GM13976 (cell line): Measurements from ENCODE around the gene TRPC3.

Source experiments
- DNase-seq: peaks from one replicate; pipeline ENCODE4 v3.0.0; 2012; ENCODE audit warnings: low spot score
- in situ Hi-C: fragments of 300-500 bp; cut with MboI; formaldehyde crosslinking; loops from one replicate; pipeline ENCODE4 v1.12.0; 2022; ENCODE audit warnings: low sequenced_read_pairs, mixed read lengths, inconsistent platforms; ENCODE audit not compliant: unreplicated experiment
- TF ChIP-seq, protein P1 (sequence below): IDR thresholded peaks from 2 replicates; pipeline ENCODE4 v1.5.1; 2012; ENCODE audit warnings: borderline replicate concordance, mild to moderate bottlenecking; ENCODE audit not compliant: insufficient read depth; ENCODE audit errors: extremely low read depth, missing control alignments, control extremely low read depth

TRPC3 gene

DNA sequence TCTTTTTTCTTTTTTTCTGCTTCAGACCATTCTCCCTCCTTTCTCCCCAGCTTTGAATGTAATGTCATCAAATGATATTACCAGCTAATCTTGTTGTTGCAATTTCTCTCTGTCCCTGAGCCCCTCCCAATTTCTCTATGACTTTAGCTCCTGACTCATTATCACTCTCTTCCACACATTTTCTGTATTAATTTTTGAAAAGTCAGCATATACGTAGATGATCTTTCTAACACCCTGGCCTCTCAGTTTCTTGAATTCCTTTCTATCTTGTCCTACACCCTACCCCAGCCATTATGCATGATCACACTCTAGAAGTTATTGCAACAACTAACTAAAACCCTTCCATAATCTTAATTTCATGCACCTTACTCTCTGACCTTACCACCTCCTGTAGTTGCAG, 13.1 kb upstream of the TRPC3 start:
- DNase-seq, result no peak
- TF ChIP-seq, protein P1, sequence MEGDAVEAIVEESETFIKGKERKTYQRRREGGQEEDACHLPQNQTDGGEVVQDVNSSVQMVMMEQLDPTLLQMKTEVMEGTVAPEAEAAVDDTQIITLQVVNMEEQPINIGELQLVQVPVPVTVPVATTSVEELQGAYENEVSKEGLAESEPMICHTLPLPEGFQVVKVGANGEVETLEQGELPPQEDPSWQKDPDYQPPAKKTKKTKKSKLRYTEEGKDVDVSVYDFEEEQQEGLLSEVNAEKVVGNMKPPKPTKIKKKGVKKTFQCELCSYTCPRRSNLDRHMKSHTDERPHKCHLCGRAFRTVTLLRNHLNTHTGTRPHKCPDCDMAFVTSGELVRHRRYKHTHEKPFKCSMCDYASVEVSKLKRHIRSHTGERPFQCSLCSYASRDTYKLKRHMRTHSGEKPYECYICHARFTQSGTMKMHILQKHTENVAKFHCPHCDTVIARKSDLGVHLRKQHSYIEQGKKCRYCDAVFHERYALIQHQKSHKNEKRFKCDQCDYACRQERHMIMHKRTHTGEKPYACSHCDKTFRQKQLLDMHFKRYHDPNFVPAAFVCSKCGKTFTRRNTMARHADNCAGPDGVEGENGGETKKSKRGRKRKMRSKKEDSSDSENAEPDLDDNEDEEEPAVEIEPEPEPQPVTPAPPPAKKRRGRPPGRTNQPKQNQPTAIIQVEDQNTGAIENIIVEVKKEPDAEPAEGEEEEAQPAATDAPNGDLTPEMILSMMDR, result no peak
- in situ Hi-C loops, result no loop called here

DNA sequence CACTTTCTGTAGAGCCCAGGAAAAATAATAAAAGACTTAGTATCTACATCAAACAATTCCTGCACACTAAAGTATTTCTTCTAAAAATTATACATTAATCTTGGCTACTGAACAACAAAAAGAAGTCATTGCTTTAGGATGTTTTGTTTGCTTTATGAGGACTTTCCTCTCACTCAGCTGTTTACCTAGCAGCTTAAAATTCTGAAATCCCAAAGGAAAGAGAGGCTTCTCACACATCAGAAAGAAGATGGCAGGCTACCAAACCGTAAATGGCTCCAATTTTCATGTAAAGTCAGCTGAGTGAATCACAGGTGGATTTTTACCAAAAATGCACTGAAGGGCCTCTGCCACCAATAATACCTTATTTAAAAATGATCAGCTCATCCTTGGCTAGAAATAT, 9.0 kb upstream of the TRPC3 start:
- in situ Hi-C loops, result no loop called here
- TF ChIP-seq, protein P1, result no peak
- DNase-seq, result no peak

DNA sequence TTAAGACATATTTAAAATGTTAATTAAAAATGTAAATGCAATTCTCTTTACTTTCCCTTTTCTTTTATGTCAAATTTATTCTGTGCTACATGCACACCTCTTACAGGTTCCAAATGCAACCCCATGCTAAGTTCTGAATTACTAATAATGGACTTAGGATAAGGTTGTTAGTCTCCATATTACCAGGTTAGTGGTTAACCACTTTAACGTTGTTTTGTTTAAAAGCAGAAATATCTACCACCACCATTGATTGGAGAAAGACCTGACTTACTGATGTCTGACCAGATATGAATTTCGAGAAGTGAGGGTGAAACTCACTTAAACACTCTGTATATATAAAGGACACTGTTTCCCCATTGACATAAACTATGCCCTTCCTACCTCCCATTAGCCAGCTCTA, 6.9 kb upstream of the TRPC3 start:
- no peak for DNase-seq
- TF ChIP-seq, protein P1, result no peak
- in situ Hi-C loops, result no loop called here

DNA sequence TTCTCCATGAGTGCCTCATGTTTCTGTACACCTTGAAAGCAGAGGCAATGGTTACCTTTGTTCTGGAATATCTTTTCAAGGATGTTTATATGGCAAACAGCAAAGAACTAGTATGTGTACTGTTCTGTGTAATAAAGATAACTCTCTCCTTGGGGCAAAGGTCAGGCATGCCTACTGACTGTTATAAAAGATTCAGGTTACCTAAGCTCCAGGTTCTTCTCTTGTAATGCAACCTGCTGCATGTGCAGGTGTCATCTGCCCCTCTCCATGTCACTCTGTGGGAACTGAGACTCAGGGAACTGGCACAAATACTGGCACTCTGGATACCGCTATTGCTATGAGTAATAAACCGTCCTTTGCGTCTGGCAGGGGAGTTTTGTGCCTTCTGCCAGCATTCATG, 5.4 kb upstream of the TRPC3 start:
- in situ Hi-C loops, result no loop called here
- DNase-seq, result no peak
- TF ChIP-seq, protein P1, result no peak

DNA sequence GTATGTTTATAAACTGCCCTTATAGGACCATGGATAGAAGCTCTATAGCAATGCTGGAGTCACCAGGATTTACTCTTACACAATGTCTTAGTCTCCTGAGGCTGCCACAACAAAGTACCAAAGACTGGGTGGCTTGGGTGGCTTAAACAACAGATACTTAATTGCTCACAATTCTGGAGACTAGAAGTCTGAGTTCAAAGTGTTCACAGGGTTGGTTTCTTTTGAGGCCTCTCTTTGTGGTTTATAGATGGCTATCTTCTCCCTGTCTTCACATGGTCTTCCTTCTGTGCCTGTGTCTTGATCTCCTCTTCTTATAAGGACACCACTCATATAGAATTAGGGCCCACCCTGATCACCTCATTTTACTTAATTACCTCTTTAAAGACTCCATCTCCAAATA, 2.0 kb upstream of the TRPC3 start:
- no peak for DNase-seq
- TF ChIP-seq, protein P1, result no peak
- in situ Hi-C loops, result no loop called here

DNA sequence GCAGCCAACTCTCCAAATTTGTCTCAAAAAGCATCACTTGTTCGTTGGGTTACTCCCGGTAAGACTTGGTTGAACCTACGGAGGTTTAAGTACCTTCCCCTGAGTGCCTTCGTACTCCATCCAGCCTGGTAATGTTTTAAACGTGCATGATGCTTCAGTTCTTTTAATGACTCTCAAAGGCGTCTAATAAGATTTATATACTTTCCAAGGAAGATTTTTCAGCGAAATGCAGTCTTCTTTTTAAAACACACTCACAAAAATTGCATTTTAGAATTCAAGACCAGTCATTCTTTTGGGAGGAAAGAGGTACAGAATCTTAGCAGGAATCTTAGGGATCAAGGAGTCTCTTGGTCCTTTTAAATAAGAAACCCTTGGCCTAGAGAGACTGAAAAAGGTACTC, 430 bp upstream of the TRPC3 start:
- DNase-seq, result no peak
- in situ Hi-C loops, result no loop called here
- TF ChIP-seq, protein P1, result no peak
